B cell (primary cell): Measurements from ENCODE around the gene CRTC1. TPM values are rescaled to one million over a fixed set of nuclear protein-coding genes. Genes with fewer than 3 reads are reported as not detected.

Experiments
- ATAC-seq: fragments of 200-7000 bp; cut with Tn5 transposase; one replicate; pipeline ENCODE4 v1.10.0; 2021; ENCODE audit warnings: low read depth, mild to moderate bottlenecking, moderate number of reproducible peaks, moderate library complexity
- CTCF ChIA-PET: fragments of 350-600 bp; sonication (Branson Sonifier 250); formaldehyde crosslinking; loops from one replicate; lab custom pipeline; 2021; ENCODE audit warnings: antibody characterized with exemption, inconsistent platforms; lab: Charles Lee
- POLR2A ChIA-PET: fragments of 350-600 bp; sonication (Branson Sonifier 250); formaldehyde crosslinking; loops from one replicate; lab custom pipeline; 2021; ENCODE audit warnings: antibody characterized with exemption; lab: Charles Lee
- DNase-seq: peaks from one replicate; pipeline ENCODE4 v3.0.0; 2013
- H2AFZ ChIP-seq: 2 replicates; pipeline ENCODE4 v1.6.1; 2012; ENCODE audit warnings: mild to moderate bottlenecking, low read depth, low read length; ENCODE audit not compliant: insufficient read depth, poor library complexity, severe bottlenecking
- H3K27ac ChIP-seq, 2 donors: 1 replicate in 1 of 2; 2 replicates in 1 of 2; pipeline ENCODE4 v1.5.1; 2012 to 2013; ENCODE audit warnings: low read length in 2 of 2, mild to moderate bottlenecking in 2 of 2, moderate library complexity in 1 of 2
- H3K27me3 ChIP-seq, 4 experiments: fragments of 200-600 bp in 1 of 4; sonication (generic) in 1 of 4; replicated peaks in 1 of 4; 1 replicate in 2 of 4; 2 replicates in 2 of 4; pipeline versions ENCODE4 v1.6.1 to v1.7.0; 2013 to 2016; ENCODE audit warnings: low read length in 3 of 4, mild to moderate bottlenecking in 2 of 4, mixed read lengths in 1 of 4, moderate library complexity in 1 of 4; ENCODE audit not compliant: insufficient read depth in 4 of 4, control insufficient read depth in 3 of 4; ENCODE audit errors: control extremely low read depth in 1 of 4
- H3K36me3 ChIP-seq, 2 experiments: replicated peaks in 1 of 2; 1 replicate in 1 of 2; 2 replicates in 1 of 2; pipeline versions ENCODE4 v1.6.1 to v1.7.1; 2013; ENCODE audit warnings: low read length in 1 of 2; ENCODE audit not compliant: insufficient read depth in 2 of 2, control insufficient read depth in 1 of 2; ENCODE audit errors: control extremely low read depth in 1 of 2, extremely low read depth in 1 of 2
- H3K4me1 ChIP-seq, 2 donors: fragments of 200-600 bp in 1 of 2; sonication (generic) in 1 of 2; 1 replicate in 1 of 2; 2 replicates in 1 of 2; pipeline versions ENCODE4 v1.5.1 to v1.6.1; 2013 to 2017; ENCODE audit warnings: low read length in 2 of 2; ENCODE audit not compliant: control insufficient read depth in 2 of 2, insufficient read depth in 2 of 2
- H3K4me2 ChIP-seq: replicated peaks from 2 replicates; pipeline ENCODE3; 2012; ENCODE audit warnings: mild to moderate bottlenecking, low read depth, low read length; ENCODE audit not compliant: poor library complexity, severe bottlenecking
- H3K4me3 ChIP-seq, 5 experiments: fragments of 200-600 bp in 1 of 5; sonication (generic) in 1 of 5; 1 replicate in 3 of 5; 2 replicates in 2 of 5; pipeline versions ENCODE4 v1.5.1 to v1.7.0; 2011 to 2016; ENCODE audit warnings: low read length in 4 of 5, mild to moderate bottlenecking in 4 of 5, low read depth in 2 of 5, control low read depth in 1 of 5, moderate library complexity in 1 of 5; ENCODE audit not compliant: insufficient read depth in 1 of 5; ENCODE audit errors: control extremely low read depth in 1 of 5, extremely low read depth in 1 of 5
- H3K79me2 ChIP-seq: fragments of 200-600 bp; sonication (generic); one replicate; pipeline ENCODE4 v1.6.0; 2016; ENCODE audit warnings: low read length; ENCODE audit not compliant: control insufficient read depth, insufficient read depth
- H3K9ac ChIP-seq: fragments of 200-600 bp; sonication (generic); 2 replicates; pipeline ENCODE4 v1.6.1; 2017; ENCODE audit warnings: mild to moderate bottlenecking, low read length, moderate library complexity
- H3K9me3 ChIP-seq, 3 donors: one replicate each; pipeline versions ENCODE4 v1.6.1 to v1.7.1; 2013; ENCODE audit warnings: low read length in 2 of 3; ENCODE audit not compliant: control insufficient read depth in 2 of 3, insufficient read depth in 1 of 3; ENCODE audit errors: control extremely low read depth in 1 of 3
- H4K20me1 ChIP-seq: 2 replicates; pipeline ENCODE4 v1.6.0; 2012; ENCODE audit warnings: mild to moderate bottlenecking, low read length; ENCODE audit not compliant: insufficient read depth, control insufficient read depth, poor library complexity, severe bottlenecking
- H3K27ac Mint-ChIP-seq: one replicate; pipeline ENCODE4 v1.8.0; 2021; ENCODE audit warnings: mixed read lengths
- H3K27me3 Mint-ChIP-seq: one replicate; pipeline ENCODE4 v1.8.0; 2021; ENCODE audit warnings: mixed read lengths
- H3K4me1 Mint-ChIP-seq: one replicate; pipeline ENCODE4 v1.8.0; 2021; ENCODE audit warnings: mixed read lengths
- H3K4me3 Mint-ChIP-seq: one replicate; pipeline ENCODE4 v1.8.0; 2021; ENCODE audit warnings: mixed read lengths
- H3K9me3 Mint-ChIP-seq: one replicate; pipeline ENCODE4 v1.8.0; 2022; ENCODE audit warnings: mixed read lengths; ENCODE audit not compliant: insufficient read depth
- EZH2 ChIP-seq: IDR thresholded peaks from 2 replicates; pipeline ENCODE4 v1.6.1; 2012; ENCODE audit warnings: borderline replicate concordance, low read depth, mild to moderate bottlenecking, moderate library complexity, low read length; ENCODE audit not compliant: insufficient read depth, poor library complexity, severe bottlenecking
- WGBS: methylation state at CpG from one replicate; pipeline ENCODE4 v1.1.5; 2013; ENCODE audit warnings: missing lambda C conversion rate; ENCODE audit not compliant: insufficient coverage; 5-methylcytosine and 5-hydroxymethylcytosine counted together
- intact Hi-C: fragments of 100-400 bp; cut with micrococcal nuclease; formaldehyde crosslinking; loops from one replicate; pipeline ENCODE4 v1.10.0; 2022
- polyA plus RNA-seq: library from polyadenylated mRNA; depleted of rRNA; stranded (reverse); fragments of >200 nt; gene quantifications from 2 replicates; pipeline ENCODE4 v1.2.3, GENCODE V29; 2012
- total RNA-seq, 2 donors: library from RNA; stranded (reverse); fragments of 120-200 nt in 1 of 2; gene quantifications; 1 replicate in 1 of 2; 2 replicates in 1 of 2; pipeline versions ENCODE4 v1.2.3 to v1.2.4, GENCODE V29; 2013 to 2022
- TF ChIP-seq, protein P1 (sequence below): fragments of 200-600 bp; IDR thresholded peaks from one replicate; pipeline ENCODE4 v1.8.0; 2022; ENCODE audit warnings: antibody characterized with exemption, mild to moderate bottlenecking

Gene CRTC1
- total and polyA plus RNA-seq, 2 donors (not counting 1 experiment from before 2014, with no cell fraction given), result 15.9 to 30.1 TPM

DNA sequence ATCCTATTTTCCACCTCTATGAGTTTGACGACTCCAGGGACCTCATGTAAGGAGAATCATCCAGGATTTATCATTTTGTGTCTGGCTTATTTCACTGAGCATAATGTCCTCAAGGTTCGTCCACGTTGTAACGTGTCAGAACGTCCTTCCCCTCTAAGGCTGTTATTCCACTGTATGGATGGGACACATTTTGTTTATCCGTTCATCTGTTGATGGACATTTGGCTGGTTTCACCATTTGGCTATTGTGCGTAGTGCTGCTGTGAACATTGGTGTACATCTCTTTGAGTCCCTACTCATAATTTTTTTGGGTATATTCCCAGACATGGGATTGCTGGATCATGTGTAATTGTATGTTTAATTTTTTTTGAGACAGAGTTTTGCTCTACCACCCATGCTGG is 21.5 kb downstream of the CRTC1 start:
- no peak for TF ChIP-seq EZH2
- TF ChIP-seq, protein P1, sequence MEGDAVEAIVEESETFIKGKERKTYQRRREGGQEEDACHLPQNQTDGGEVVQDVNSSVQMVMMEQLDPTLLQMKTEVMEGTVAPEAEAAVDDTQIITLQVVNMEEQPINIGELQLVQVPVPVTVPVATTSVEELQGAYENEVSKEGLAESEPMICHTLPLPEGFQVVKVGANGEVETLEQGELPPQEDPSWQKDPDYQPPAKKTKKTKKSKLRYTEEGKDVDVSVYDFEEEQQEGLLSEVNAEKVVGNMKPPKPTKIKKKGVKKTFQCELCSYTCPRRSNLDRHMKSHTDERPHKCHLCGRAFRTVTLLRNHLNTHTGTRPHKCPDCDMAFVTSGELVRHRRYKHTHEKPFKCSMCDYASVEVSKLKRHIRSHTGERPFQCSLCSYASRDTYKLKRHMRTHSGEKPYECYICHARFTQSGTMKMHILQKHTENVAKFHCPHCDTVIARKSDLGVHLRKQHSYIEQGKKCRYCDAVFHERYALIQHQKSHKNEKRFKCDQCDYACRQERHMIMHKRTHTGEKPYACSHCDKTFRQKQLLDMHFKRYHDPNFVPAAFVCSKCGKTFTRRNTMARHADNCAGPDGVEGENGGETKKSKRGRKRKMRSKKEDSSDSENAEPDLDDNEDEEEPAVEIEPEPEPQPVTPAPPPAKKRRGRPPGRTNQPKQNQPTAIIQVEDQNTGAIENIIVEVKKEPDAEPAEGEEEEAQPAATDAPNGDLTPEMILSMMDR, result no peak
- DNase-seq, result no peak
- Histone ChIP-seq H3K36me3 (no peaks in the 10 kb centered on the region), H2AFZ (no peak overlapping the region), H3K27ac (no peak overlapping the region), H3K4me2 (no peak overlapping the region), H4K20me1 (peaks cover 48% of the 10 kb centered on the region), H3K4me3 (no peak overlapping the region), H3K27me3 (no peaks in the 10 kb centered on the region), H3K9ac (no peak overlapping the region), H3K79me2 (peaks cover 65% of the 10 kb centered on the region), H3K9me3 (peaks cover 0 to 3% (median 0%) of the 10 kb centered on the region in 3 donors), H3K4me1 (peaks cover 19 to 30% of the 10 kb centered on the region in 2 donors)
- ChIA-PET CTCF (no interaction called here), POLR2A (no interaction called here)
- Mint-ChIP-seq H3K4me3 (no peak overlapping the region), H3K27ac (peak overlapping the region; percentile 53), H3K9me3 (no peaks in the 10 kb centered on the region), H3K4me1 (peaks cover 23% of the 10 kb centered on the region), H3K27me3 (no peaks in the 10 kb centered on the region)
- ATAC-seq, result no peak
- intact Hi-C loops, result loop anchor here (5.0 kb wide), 2 partner anchors 68 to 127 kb away; partner anchors contain the start of genes KLHL26 and UPF1
- WGBS, result 89% methylated on average over 6 of the region's 7 CpGs

DNA sequence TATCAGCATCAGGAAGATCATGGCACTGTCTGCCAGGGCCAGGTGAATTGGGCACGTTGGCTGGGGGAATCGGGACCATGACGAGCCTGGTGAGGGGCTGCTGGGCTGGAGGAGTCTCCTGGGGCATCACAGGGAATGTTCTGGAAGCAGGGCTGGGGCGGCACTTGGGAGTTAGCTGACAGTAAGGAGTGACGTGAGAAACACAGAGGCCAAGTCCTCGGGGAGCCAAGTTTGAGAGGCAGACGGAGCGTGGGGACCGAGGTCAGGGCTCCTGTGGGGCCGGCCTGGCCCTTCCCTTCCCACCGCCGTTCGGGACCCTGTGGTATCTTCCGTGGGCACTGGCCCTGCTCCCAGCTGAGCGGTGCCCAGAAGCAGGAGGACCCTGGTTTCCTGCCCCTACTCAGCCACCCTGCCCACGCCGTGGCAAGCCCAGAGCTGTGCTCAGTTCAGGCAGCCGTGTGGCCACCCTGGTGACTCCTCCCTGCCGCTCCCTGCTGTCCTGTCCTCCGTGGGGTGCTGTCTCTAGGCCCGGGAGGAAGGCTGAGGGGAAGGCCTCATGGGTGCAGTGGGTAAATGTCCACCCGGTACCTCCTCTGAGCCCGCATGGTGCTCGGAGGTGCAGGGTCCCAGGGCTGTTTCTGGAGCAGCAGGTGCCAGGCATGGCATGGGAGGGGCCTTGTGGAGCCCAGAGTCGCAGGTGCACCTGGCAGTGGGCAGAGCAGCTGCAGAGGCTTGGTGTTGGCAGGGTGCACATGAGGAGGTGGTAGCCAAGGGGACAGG is 25.2 kb downstream of the CRTC1 start:
- Mint-ChIP-seq H3K9me3 (no peaks in the 10 kb centered on the region), H3K4me3 (no peak overlapping the region), H3K4me1 (peaks cover 18% of the 10 kb centered on the region), H3K27ac (no peak overlapping the region), H3K27me3 (no peaks in the 10 kb centered on the region)
- Histone ChIP-seq H3K27ac (no peak overlapping the region), H3K4me2 (peak overlapping the region; percentile 15), H3K4me3 (no peak overlapping the region), H3K9ac (no peak overlapping the region), H2AFZ (no peak overlapping the region), H3K79me2 (peaks cover 87% of the 10 kb centered on the region), H4K20me1 (peaks cover 76% of the 10 kb centered on the region), H3K27me3 (no peaks in the 10 kb centered on the region), H3K36me3 (peaks cover 0 to 6% of the 10 kb centered on the region in 2 experiments), H3K9me3 (peaks cover 0 to 3% (median 0%) of the 10 kb centered on the region in 3 donors), H3K4me1 (peaks cover 10 to 12% of the 10 kb centered on the region in 2 donors)
- TF ChIP-seq EZH2, result no peak
- TF ChIP-seq, protein P1, result no peak
- intact Hi-C loops, result no loop called here
- ChIA-PET POLR2A (no interaction called here), CTCF (interaction anchor here (0.5 kb wide), 1 partner anchor 451 kb away, joined by 3 read pairs; no protein-coding TSS in a partner anchor)
- no peak for DNase-seq
- WGBS, result 82% methylated on average over 24 of the region's 25 CpGs
- ATAC-seq, result no peak
